ENCODE results near the gene SAMD4A. TPM values are rescaled to one million over a fixed set of nuclear protein-coding genes. Genes with fewer than 3 reads are reported as not detected.
A peak's percentile ranks its signal among the peaks of the same experiment; 100 is the strongest.

Gene SAMD4A
- total and polyA plus RNA-seq, 7 experiments from 2014 or later: 0.73 to 5.7 (median 1.7) TPM; not detected in 2

GRCh38 chr14:54812617-54813016 is 245.7 kb downstream of the SAMD4A start:
- Histone ChIP-seq H3K27me3 (ENCODE audit: control insufficient read depth in 2 of 2, insufficient read depth in 2 of 2, low read length in 2 of 2) (no peaks in the 10 kb centered on the region), H3K9me3 (ENCODE audit: control insufficient read depth in 2 of 3, low read length in 3 of 3) (no peaks in the 10 kb centered on the region), H3K4me3 (ENCODE audit: low read length) (no peak overlapping the region), H3K27ac (ENCODE audit: low read depth, low read length) (no peak overlapping the region), H3K36me3 (ENCODE audit: control insufficient read depth in 2 of 3, insufficient read depth in 3 of 3, low read length in 3 of 3) (no peaks in the 10 kb centered on the region), H3K4me1 (ENCODE audit: control insufficient read depth in 2 of 2, insufficient read depth in 2 of 2, low read length in 2 of 2) (no peaks in the 10 kb centered on the region)
- Mint-ChIP-seq H3K27ac (no peak overlapping the region), H3K4me3 (no peak overlapping the region), H3K4me1 (no peaks in the 10 kb centered on the region), H3K36me3 (no peaks in the 10 kb centered on the region), H3K27me3 (peaks cover 0 to 12% (median 5%) of the 10 kb centered on the region in 5 donors), H3K9me3 (no peaks in the 10 kb centered on the region)
- ChIA-PET CTCF (no interaction called here), POLR2A (no interaction called here)
- ATAC-seq (no peak), DNase-seq (no peak)
- intact Hi-C loops (cut with micrococcal nuclease): no loop called here

DNA sequence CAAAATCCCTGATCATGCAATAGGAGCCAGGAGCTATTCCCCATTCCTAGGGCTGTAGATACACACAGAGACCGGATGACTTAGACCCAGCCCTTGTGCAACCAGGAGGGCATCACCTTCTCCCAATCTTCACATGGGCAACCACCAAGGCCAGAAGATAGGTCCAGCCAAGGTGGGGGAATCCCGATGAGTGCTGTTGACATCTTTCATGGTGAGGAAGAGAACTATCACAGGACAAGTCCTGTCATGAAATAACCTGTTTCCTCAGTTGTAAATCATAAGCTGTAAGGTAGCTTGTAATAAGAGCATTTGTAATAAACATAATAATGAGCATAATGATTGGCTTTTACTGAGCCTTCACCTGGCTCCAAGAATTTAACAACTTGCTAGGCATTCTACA is 246.2 kb downstream of the SAMD4A start:
- CTCF ChIA-PET: no interaction called here

DNA sequence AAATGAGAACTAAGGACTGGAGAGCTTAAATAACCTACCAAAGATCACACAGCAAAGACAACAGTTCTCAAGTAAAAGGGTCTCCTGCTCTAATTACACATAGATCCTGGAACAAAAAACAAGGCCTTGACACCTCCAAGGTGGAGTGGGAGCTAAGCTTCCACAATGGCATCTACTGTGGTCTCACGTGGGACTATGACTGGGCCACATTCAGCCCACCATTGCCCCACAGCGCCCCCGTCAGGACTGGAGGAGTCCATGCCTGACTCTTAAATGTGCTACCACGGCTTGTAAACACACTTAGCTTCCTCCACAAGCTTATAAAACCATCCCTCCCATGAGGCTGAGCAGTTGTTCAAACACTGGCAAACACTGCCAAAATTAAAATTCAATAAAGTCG is 247.1 kb downstream of the SAMD4A start:
- Histone ChIP-seq H3K4me1 (ENCODE audit: control insufficient read depth in 2 of 2, insufficient read depth in 2 of 2, low read length in 2 of 2) (no peaks in the 10 kb centered on the region), H3K27me3 (ENCODE audit: control insufficient read depth in 2 of 2, insufficient read depth in 2 of 2, low read length in 2 of 2) (no peaks in the 10 kb centered on the region), H3K36me3 (ENCODE audit: control insufficient read depth in 2 of 3, insufficient read depth in 3 of 3, low read length in 3 of 3) (no peaks in the 10 kb centered on the region), H3K4me3 (ENCODE audit: low read length) (no peak overlapping the region), H3K9me3 (ENCODE audit: control insufficient read depth in 2 of 3, low read length in 3 of 3) (no peaks in the 10 kb centered on the region), H3K27ac (ENCODE audit: low read depth, low read length) (no peak overlapping the region)
- H3K9me3 Mint-ChIP-seq: no peaks in the 10 kb centered on the region
- DNase-seq (no peak), ATAC-seq (peak; percentile 32)
- intact Hi-C loops (cut with micrococcal nuclease): no loop called here
- POLR2A ChIA-PET: no interaction called here
- no peaks in the 10 kb centered on the region for H3K4me1 Mint-ChIP-seq
- H3K27me3 Mint-ChIP-seq: peaks cover 3 to 7% (median 5%) of the 10 kb centered on the region in 5 donors
- no peak overlapping the region for H3K27ac Mint-ChIP-seq
- H3K4me3 Mint-ChIP-seq: no peak overlapping the region
- CTCF ChIA-PET: interaction anchor here (0.6 kb wide), 1 partner anchor 742 kb away, joined by 9 read pairs; no protein-coding TSS in a partner anchor
- H3K36me3 Mint-ChIP-seq: no peaks in the 10 kb centered on the region

More for the DNA sequence above, 246.2 kb downstream of the SAMD4A start:
- ATAC-seq: no peak
- no peak overlapping the region for H3K4me3 ChIP-seq (ENCODE audit: low read length)
- intact Hi-C loops (cut with micrococcal nuclease): no loop called here
- Mint-ChIP-seq H3K4me1 (no peaks in the 10 kb centered on the region), H3K27me3 (peaks cover 0 to 9% (median 5%) of the 10 kb centered on the region in 5 donors), H3K27ac (no peak overlapping the region), H3K4me3 (no peak overlapping the region), H3K36me3 (no peaks in the 10 kb centered on the region), H3K9me3 (no peaks in the 10 kb centered on the region)
- no peaks in the 10 kb centered on the region for H3K36me3 ChIP-seq (ENCODE audit: control insufficient read depth in 2 of 3, insufficient read depth in 3 of 3, low read length in 3 of 3)
- no peaks in the 10 kb centered on the region for H3K4me1 ChIP-seq (ENCODE audit: control insufficient read depth in 2 of 2, insufficient read depth in 2 of 2, low read length in 2 of 2)
- no peaks in the 10 kb centered on the region for H3K9me3 ChIP-seq (ENCODE audit: control insufficient read depth in 2 of 3, low read length in 3 of 3)
- no peak overlapping the region for H3K27ac ChIP-seq (ENCODE audit: low read depth, low read length)
- no peaks in the 10 kb centered on the region for H3K27me3 ChIP-seq (ENCODE audit: control insufficient read depth in 2 of 2, insufficient read depth in 2 of 2, low read length in 2 of 2)
- POLR2A ChIA-PET: no interaction called here
- no peak for DNase-seq

DNA sequence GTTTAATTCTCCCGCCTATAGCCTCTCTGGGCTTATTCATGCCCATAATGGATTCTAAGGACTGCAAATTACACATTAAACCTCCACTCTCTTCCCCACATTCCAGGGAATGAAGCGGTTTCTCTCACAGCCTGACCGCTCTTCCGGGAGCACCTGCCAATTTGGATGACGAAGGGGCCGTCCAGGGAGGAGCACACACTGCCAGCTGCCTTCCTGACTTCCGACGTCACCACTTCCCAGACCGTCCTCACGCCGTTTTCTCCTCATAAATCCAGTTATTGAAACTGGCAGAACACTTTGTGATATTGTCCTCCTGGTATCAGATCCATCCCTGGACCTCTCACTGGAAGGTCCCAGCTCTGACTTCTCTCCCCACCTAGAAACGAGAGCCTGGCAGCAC is 248.1 kb downstream of the SAMD4A start:
- DNase-seq (no peak), ATAC-seq (no peak)
- Histone ChIP-seq H3K27ac (ENCODE audit: low read depth, low read length) (no peak overlapping the region), H3K4me3 (ENCODE audit: low read length) (no peak overlapping the region), H3K4me1 (ENCODE audit: control insufficient read depth in 2 of 2, insufficient read depth in 2 of 2, low read length in 2 of 2) (no peaks in the 10 kb centered on the region), H3K36me3 (ENCODE audit: control insufficient read depth in 2 of 3, insufficient read depth in 3 of 3, low read length in 3 of 3) (no peaks in the 10 kb centered on the region), H3K27me3 (ENCODE audit: control insufficient read depth in 2 of 2, insufficient read depth in 2 of 2, low read length in 2 of 2) (no peaks in the 10 kb centered on the region), H3K9me3 (ENCODE audit: control insufficient read depth in 2 of 3, low read length in 3 of 3) (no peaks in the 10 kb centered on the region)
- Mint-ChIP-seq H3K4me1 (no peaks in the 10 kb centered on the region), H3K27me3 (peaks cover 6 to 13% (median 10%) of the 10 kb centered on the region in 5 donors), H3K27ac (no peak overlapping the region), H3K36me3 (no peaks in the 10 kb centered on the region), H3K4me3 (no peak overlapping the region), H3K9me3 (no peaks in the 10 kb centered on the region)
- intact Hi-C loops (cut with micrococcal nuclease): no loop called here
- ChIA-PET CTCF (no interaction called here), POLR2A (no interaction called here)

DNA sequence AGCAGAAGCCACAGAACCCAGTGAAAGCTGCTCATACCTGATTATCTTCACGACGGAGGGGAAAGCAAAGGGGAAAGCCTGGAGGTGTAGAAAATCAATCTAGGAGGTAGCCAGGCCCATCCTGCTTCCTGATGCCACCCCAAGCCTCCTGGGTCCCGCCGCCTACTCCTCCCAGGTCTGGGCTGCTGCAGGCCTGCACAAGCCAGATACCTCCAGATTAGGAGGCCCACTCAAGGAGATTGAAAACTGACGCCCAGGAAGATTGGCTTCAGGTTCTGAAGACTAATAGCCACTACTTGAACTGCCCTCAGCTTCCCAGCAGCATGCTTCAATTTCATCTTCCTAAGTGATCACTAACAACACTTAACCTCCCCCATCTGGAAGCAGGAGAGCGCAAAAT is 248.6 kb downstream of the SAMD4A start:
- H3K27ac Mint-ChIP-seq: no peak overlapping the region
- H3K4me1 Mint-ChIP-seq: no peaks in the 10 kb centered on the region
- Histone ChIP-seq H3K4me3 (ENCODE audit: low read length) (no peak overlapping the region), H3K36me3 (ENCODE audit: control insufficient read depth in 2 of 3, insufficient read depth in 3 of 3, low read length in 3 of 3) (no peaks in the 10 kb centered on the region), H3K4me1 (ENCODE audit: control insufficient read depth in 2 of 2, insufficient read depth in 2 of 2, low read length in 2 of 2) (no peaks in the 10 kb centered on the region), H3K9me3 (ENCODE audit: control insufficient read depth in 2 of 3, low read length in 3 of 3) (no peaks in the 10 kb centered on the region), H3K27me3 (ENCODE audit: control insufficient read depth in 2 of 2, insufficient read depth in 2 of 2, low read length in 2 of 2) (no peaks in the 10 kb centered on the region), H3K27ac (ENCODE audit: low read depth, low read length) (no peak overlapping the region)
- H3K9me3 Mint-ChIP-seq: peaks cover 0 to 2% (median 0%) of the 10 kb centered on the region in 11 donors
- no peak for ATAC-seq
- H3K27me3 Mint-ChIP-seq: peaks cover 6 to 18% (median 11%) of the 10 kb centered on the region in 5 donors
- DNase-seq: no peak
- intact Hi-C loops (cut with micrococcal nuclease): no loop called here
- CTCF ChIA-PET: no interaction called here
- H3K36me3 Mint-ChIP-seq: no peaks in the 10 kb centered on the region
- no peak overlapping the region for H3K4me3 Mint-ChIP-seq
- POLR2A ChIA-PET: no interaction called here

DNA sequence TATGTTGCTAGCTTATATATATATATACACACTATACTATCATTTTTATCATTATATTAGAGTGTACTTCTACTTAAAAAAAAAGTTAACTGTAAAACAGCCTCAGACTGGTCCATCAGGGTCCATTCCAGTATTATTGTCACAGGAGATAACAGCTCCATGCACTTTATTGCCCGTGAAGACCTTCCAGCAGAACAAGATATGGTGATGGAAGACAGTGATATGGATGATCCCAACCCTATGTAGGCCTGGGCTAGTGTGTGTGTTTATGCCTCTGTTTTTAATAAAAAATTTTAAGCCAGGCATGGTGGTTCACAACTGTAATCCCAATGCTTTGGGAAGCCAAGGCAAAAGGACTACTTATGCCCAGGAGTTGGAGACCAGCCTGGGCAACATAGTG is 249.5 kb downstream of the SAMD4A start:
- Histone ChIP-seq H3K27ac (ENCODE audit: low read depth, low read length) (no peak overlapping the region), H3K4me3 (ENCODE audit: low read length) (no peak overlapping the region), H3K36me3 (ENCODE audit: control insufficient read depth in 2 of 3, insufficient read depth in 3 of 3, low read length in 3 of 3) (no peaks in the 10 kb centered on the region), H3K27me3 (ENCODE audit: control insufficient read depth in 2 of 2, insufficient read depth in 2 of 2, low read length in 2 of 2) (no peaks in the 10 kb centered on the region), H3K9me3 (ENCODE audit: control insufficient read depth in 2 of 3, low read length in 3 of 3) (no peaks in the 10 kb centered on the region), H3K4me1 (ENCODE audit: control insufficient read depth in 2 of 2, insufficient read depth in 2 of 2, low read length in 2 of 2) (no peaks in the 10 kb centered on the region)
- peaks cover 6 to 19% (median 16%) of the 10 kb centered on the region in 5 donors for H3K27me3 Mint-ChIP-seq
- no peaks in the 10 kb centered on the region for H3K36me3 Mint-ChIP-seq
- no peak overlapping the region for H3K27ac Mint-ChIP-seq
- no peak for ATAC-seq
- ChIA-PET CTCF (no interaction called here), POLR2A (interaction anchor here (0.6 kb wide), 1 partner anchor 18 kb away, joined by 3 read pairs; no protein-coding TSS in a partner anchor)
- no peaks in the 10 kb centered on the region for H3K4me1 Mint-ChIP-seq
- H3K4me3 Mint-ChIP-seq: no peak overlapping the region
- no peak for DNase-seq
- intact Hi-C loops (cut with micrococcal nuclease): no loop called here
- H3K9me3 Mint-ChIP-seq: peaks cover 0 to 3% (median 0%) of the 10 kb centered on the region in 11 donors

DNA sequence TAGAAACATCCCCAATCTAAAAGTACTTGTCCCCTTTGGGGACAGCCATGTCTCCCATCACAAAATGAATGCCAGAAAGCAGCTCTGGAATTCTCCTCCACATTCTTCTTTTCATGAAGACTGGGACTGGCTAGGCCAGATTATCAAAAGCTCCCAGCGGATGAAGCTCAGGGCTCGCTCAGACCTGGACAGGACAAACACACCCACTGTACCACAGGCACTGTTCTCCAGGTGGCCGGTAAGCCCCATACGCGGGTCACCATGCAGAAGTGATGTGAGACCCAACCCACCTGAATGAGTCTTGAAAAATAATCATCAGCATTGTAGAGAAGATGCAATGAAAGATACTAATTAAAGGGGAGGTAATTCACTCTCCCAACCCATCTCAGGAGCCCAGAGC is 250.6 kb downstream of the SAMD4A start:
- Histone ChIP-seq H3K27ac (ENCODE audit: low read depth, low read length) (no peak overlapping the region), H3K9me3 (ENCODE audit: control insufficient read depth in 2 of 3, low read length in 3 of 3) (no peaks in the 10 kb centered on the region), H3K27me3 (ENCODE audit: control insufficient read depth in 2 of 2, insufficient read depth in 2 of 2, low read length in 2 of 2) (no peaks in the 10 kb centered on the region), H3K36me3 (ENCODE audit: control insufficient read depth in 2 of 3, insufficient read depth in 3 of 3, low read length in 3 of 3) (no peaks in the 10 kb centered on the region), H3K4me3 (ENCODE audit: low read length) (no peak overlapping the region), H3K4me1 (ENCODE audit: control insufficient read depth in 2 of 2, insufficient read depth in 2 of 2, low read length in 2 of 2) (no peaks in the 10 kb centered on the region)
- POLR2A ChIA-PET: no interaction called here
- Mint-ChIP-seq H3K4me3 (no peak overlapping the region), H3K9me3 (peaks cover 0 to 7% (median 2%) of the 10 kb centered on the region in 11 donors), H3K36me3 (no peaks in the 10 kb centered on the region), H3K4me1 (no peaks in the 10 kb centered on the region), H3K27me3 (peaks cover 6 to 22% (median 16%) of the 10 kb centered on the region in 5 donors), H3K27ac (no peak overlapping the region)
- CTCF ChIA-PET: interaction anchor here (1.3 to 2.6 kb wide), 2 partner anchors 11 to 25 kb away, joined by 3 to 9 read pairs; no protein-coding TSS in a partner anchor
- DNase-seq (no peak), ATAC-seq (no peak)
- intact Hi-C loops (cut with micrococcal nuclease): no loop called here
